Loucy (cell line): Measurements from ENCODE around the gene ANKRD39.

Source experiments
- H2AFZ ChIP-seq: fragments of 200-600 bp; sonication (generic); 2 replicates; pipeline ENCODE4 v1.6.0; 2016; ENCODE audit warnings: antibody characterized with exemption, mild to moderate bottlenecking, low read length, moderate library complexity
- H3F3A ChIP-seq: fragments of 200-600 bp; 2 replicates; pipeline ENCODE4 v1.6.0; 2016; ENCODE audit warnings: antibody characterized with exemption, low read depth, mild to moderate bottlenecking
- H3K27me3 ChIP-seq: fragments of 200-600 bp; sonication (generic); 2 replicates; pipeline ENCODE4 v1.6.1; 2014; ENCODE audit warnings: low read length, mild to moderate bottlenecking; ENCODE audit not compliant: insufficient read depth, poor library complexity, severe bottlenecking
- H3K36me3 ChIP-seq: fragments of 200-600 bp; sonication (generic); 2 replicates; pipeline ENCODE4 v1.6.1; 2016; ENCODE audit warnings: low read length; ENCODE audit not compliant: insufficient read depth
- H3K4me1 ChIP-seq: fragments of 200-600 bp; sonication (generic); 2 replicates; pipeline ENCODE4 v1.5.1; 2014; ENCODE audit warnings: low read length, mild to moderate bottlenecking; ENCODE audit not compliant: insufficient read depth, poor library complexity, severe bottlenecking
- H3K4me2 ChIP-seq: fragments of 200-600 bp; sonication (generic); 2 replicates; pipeline ENCODE4 v1.6.0; 2014; ENCODE audit warnings: antibody characterized with exemption, low read length, low read depth, mild to moderate bottlenecking; ENCODE audit not compliant: poor library complexity, severe bottlenecking
- H3K4me3 ChIP-seq: fragments of 200-600 bp; sonication (generic); 2 replicates; pipeline ENCODE4 v1.5.1; 2014; ENCODE audit warnings: low read length, mild to moderate bottlenecking, mixed read lengths; ENCODE audit not compliant: poor library complexity, severe bottlenecking
- H3K79me2 ChIP-seq: fragments of 200-600 bp; sonication (generic); 2 replicates; pipeline ENCODE4 v1.6.1; 2014; ENCODE audit warnings: low read length; ENCODE audit not compliant: insufficient read depth
- H3K9ac ChIP-seq: fragments of 200-600 bp; sonication (generic); 2 replicates; pipeline ENCODE4 v1.6.0; 2014; ENCODE audit warnings: mild to moderate bottlenecking, low read depth, low read length, moderate library complexity; ENCODE audit not compliant: poor library complexity, severe bottlenecking
- H3K9me2 ChIP-seq: fragments of 200-600 bp; sonication (generic); replicated peaks from 2 replicates; pipeline ENCODE4 v1.6.1; 2016; ENCODE audit warnings: low read depth, low read length, mixed read lengths
- H3K9me3 ChIP-seq: fragments of 200-600 bp; sonication (generic); 2 replicates; pipeline ENCODE4 v1.6.1; 2014; ENCODE audit warnings: mild to moderate bottlenecking, antibody characterized with exemption, low read length, low read depth; ENCODE audit not compliant: insufficient read depth
- H4K20me1 ChIP-seq: fragments of 200-600 bp; sonication (generic); 2 replicates; pipeline ENCODE4 v1.6.0; 2014; ENCODE audit warnings: antibody characterized with exemption, low read length, mild to moderate bottlenecking; ENCODE audit not compliant: insufficient read depth, poor library complexity, severe bottlenecking
- CTCF ChIP-seq: fragments of 200-600 bp; sonication (generic); conservative IDR thresholded peaks from 2 replicates; pipeline ENCODE4 v1.5.1; 2014; ENCODE audit warnings: mild to moderate bottlenecking, antibody characterized with exemption, low read length
- EZH2phosphoT487 ChIP-seq: fragments of 200-600 bp; IDR thresholded peaks from 2 replicates; pipeline ENCODE4 v1.6.1; 2018; ENCODE audit warnings: antibody characterized with exemption, mild to moderate bottlenecking, moderate library complexity, borderline replicate concordance

The ANKRD39 gene

GRCh38 chr2:96852667-96853066 lies 5.1 kb downstream of the ANKRD39 start:
- H3K79me2 ChIP-seq, result peaks cover 31% of the 10 kb centered on the region
- H3K4me2 ChIP-seq, result no peak overlapping the region
- H3K27me3 ChIP-seq, result no peaks in the 10 kb centered on the region
- peaks cover 7% of the 10 kb centered on the region for H4K20me1 ChIP-seq
- TF ChIP-seq CTCF (no peak), EZH2phosphoT487 (no peak)
- H3K9me3 ChIP-seq, result no peaks in the 10 kb centered on the region
- H3K4me1 ChIP-seq, result peaks cover 26% of the 10 kb centered on the region
- H3K4me3 ChIP-seq, result no peak overlapping the region
- no peaks in the 10 kb centered on the region for H3F3A ChIP-seq
- H3K9me2 ChIP-seq, result no peaks in the 10 kb centered on the region
- H2AFZ ChIP-seq, result no peak overlapping the region
- H3K36me3 ChIP-seq, result peaks cover 32% of the 10 kb centered on the region; the same call in 1 of the 2 replicates
- no peak overlapping the region for H3K9ac ChIP-seq

GRCh38 chr2:96848264-96848663 lies 9.6 kb downstream of the ANKRD39 start:
- Histone ChIP-seq H3K36me3 (peaks cover 31% of the 10 kb centered on the region; the same call in 1 of the 2 replicates), H3K4me2 (no peak overlapping the region), H2AFZ (no peak overlapping the region), H3K4me1 (peaks cover 8% of the 10 kb centered on the region), H3K4me3 (no peak overlapping the region), H3K9me3 (no peaks in the 10 kb centered on the region), H4K20me1 (no peaks in the 10 kb centered on the region), H3K9ac (no peak overlapping the region), H3F3A (no peaks in the 10 kb centered on the region), H3K79me2 (no peaks in the 10 kb centered on the region), H3K9me2 (no peaks in the 10 kb centered on the region), H3K27me3 (no peaks in the 10 kb centered on the region)
- TF ChIP-seq EZH2phosphoT487 (no peak), CTCF (no peak)

- H3K27me3 ChIP-seq, result no peaks in the 10 kb centered on the region
- no peak overlapping the region for H3K9ac ChIP-seq
- no peaks in the 10 kb centered on the region for H3F3A ChIP-seq
- H3K9me2 ChIP-seq, result no peaks in the 10 kb centered on the region
- peaks cover 25% of the 10 kb centered on the region; the same call in 1 of the 2 replicates for H3K36me3 ChIP-seq
- H3K4me1 ChIP-seq, result peaks cover 8% of the 10 kb centered on the region
- H3K9me3 ChIP-seq, result no peaks in the 10 kb centered on the region
- H4K20me1 ChIP-seq, result no peaks in the 10 kb centered on the region
- no peak overlapping the region for H3K4me2 ChIP-seq
- no peaks in the 10 kb centered on the region for H3K79me2 ChIP-seq
- TF ChIP-seq EZH2phosphoT487 (no peak), CTCF (no peak)
- H2AFZ ChIP-seq, result no peak overlapping the region
- no peak overlapping the region for H3K4me3 ChIP-seq
Measured at GRCh38 chr2:96847586-96847985, 10.2 kb downstream of the ANKRD39 start.
